GM21423 (cell line): Measurements from ENCODE around the gene DHRS7.
A peak's percentile ranks its signal among the peaks of the same experiment; 100 is the strongest.

ENCODE experiments used
- ATAC-seq: cut with Tn5 transposase; IDR thresholded peaks from one replicate; pipeline ENCODE4 v1.9.1; 2021; ENCODE audit warnings: mild to moderate bottlenecking, moderate library complexity; ENCODE audit not compliant: unreplicated experiment

Gene DHRS7

DNA sequence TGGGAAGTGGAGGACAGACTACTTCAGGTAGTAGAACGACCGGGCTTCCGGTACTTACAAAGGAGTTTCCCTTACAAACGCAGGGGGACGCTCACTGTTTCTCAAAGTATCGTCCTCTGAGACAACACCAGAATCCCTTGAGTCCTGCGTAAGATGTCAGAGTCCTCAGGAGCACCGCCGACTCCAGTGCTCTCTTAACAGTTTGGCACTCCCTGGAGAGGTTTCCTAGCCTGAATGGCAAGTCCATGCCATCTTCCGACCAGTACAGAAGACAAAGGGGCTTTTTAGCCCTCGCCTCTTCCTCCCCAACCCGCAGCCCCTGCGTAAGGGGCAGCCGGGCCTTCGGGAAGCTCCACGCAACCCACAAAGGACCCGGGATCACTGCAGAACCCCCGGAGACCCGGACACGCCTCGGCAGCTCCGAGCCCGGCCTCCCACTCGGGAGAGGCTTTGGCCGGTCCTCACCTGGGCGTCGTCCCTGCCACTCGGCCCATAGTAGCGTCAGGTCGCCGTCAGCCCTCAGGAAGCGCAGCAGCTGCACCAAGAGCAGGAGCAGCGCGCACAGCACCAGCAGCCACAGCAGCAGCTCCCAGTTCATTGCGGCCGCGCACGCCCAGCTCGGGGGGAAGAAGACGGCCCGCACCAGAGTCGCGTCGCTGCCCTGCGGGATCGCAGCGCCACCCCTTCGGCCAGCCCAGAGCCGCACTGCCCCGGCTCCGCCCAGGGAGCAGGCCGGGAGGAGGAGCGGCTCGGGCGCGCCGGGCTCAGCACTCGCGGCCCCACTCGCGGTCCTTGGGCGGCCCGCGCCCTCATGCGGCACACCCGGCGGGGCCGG lies at the start of gene DHRS7:
DHRS7 (minus strand) TSS at position 687 of the 835 bp plus-strand sequence; CDS start at position 598, 89 bp downstream.
- peak; percentile 86 for ATAC-seq

- no peak for ATAC-seq
These were observed 49.4 kb upstream of the DHRS7 start for GRCh38 chr14:60214415-60215126.

DNA sequence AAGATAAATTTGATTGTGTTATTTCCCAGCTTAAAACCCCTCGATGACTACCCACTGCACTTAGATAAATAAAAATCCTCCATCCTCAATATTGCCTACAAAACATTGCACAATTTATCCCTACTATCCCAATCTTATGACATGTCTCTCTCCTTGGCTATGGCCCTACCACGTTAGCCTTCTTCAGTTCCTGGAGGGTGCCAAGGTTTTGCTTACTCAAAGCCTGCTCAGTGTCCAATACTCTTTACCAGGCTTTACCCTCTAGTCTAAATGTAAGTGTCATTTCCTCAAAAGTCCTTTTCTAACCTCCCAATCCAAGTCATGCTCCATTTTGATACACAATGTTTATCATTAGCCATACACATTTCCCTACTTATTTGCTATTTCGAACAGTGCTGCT lies 48.8 kb upstream of the DHRS7 start:
- ATAC-seq = no peak

GRCh38 chr14:60212503-60213371 lies 47.5 kb upstream of the DHRS7 start:
- ATAC-seq = peak; percentile 90

DNA sequence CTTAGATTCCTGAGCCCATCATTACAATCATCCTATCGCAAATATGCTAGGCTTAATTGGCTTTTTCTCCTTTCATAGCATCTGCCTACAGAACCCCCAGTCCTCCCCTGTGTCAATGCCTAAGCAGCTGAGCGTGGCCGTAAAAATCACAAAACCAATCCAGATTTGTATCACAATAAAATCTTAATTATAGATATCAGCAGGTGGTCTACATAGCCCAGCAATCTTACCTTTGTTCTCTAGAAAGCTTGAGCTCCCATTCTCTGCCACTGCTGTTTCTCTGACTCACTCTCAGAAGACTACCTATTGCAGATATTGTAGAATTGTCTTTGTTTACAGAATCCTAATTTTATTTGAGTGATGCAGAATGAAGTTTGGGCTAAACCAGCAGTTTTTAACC lies 46.0 kb upstream of the DHRS7 start:
- ATAC-seq = no peak

DNA sequence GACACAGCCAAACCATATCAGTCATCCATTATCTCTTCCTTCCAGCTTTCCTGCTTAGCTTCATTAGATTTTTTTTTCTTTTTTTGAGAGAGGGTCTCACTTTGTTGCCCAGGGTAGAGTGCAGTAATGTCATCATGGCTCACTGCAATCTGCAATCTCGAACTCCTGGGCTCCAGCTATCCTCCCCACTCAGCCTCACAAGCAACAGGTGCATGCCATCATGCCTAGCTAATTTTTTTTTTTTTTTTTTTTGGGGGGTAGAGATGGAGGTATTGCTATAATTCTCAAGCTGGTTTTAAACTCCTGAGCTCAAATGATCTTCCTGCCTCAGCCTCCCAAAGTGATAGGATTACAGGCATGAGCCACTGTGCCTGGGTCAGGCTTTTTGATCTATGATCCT lies 45.5 kb upstream of the DHRS7 start:
- no peak for ATAC-seq

DNA sequence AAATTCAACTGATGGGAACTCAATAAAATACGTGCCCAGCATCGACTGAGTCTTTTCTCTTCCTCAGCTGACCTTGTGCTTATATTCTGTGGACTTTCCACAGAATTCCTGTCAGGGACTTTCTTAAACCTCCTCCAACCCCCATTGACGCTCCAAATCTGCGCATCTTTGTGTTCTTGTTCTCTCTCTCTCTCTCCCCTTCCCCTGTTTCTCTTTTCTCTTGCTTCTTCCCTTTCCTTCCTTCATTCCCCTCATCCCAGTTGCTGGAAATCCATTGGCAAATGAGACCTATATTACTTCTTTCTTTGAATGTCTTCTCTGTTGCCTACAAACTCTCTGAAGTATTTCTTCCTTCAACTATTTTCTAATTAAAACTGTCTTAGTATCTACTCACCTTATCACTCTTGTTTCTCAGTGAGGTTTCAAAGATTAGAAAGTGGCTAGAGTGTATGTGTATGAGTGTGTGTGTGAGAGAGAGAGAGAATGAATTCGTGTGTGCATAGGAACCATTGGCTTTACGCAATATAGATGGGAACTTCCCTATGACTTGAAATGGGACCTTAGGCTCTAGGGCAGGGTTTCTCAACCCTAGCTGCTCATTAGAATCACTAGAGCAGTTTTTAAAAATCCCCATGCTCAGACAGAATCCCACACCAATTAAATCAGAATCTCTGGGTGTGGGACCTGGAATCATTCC lies 41.8 kb upstream of the DHRS7 start:
- peak; percentile 21 for ATAC-seq

GRCh38 chr14:60206249-60206670 lies 41.1 kb upstream of the DHRS7 start:
- ATAC-seq = no peak

- peak; percentile 53 for ATAC-seq
These were observed 39.9 kb upstream of the DHRS7 start for GRCh38 chr14:60204843-60205774.

- peak; percentile 79 for ATAC-seq
These were observed 39.1 kb upstream of the DHRS7 start for GRCh38 chr14:60204104-60204842.

DNA sequence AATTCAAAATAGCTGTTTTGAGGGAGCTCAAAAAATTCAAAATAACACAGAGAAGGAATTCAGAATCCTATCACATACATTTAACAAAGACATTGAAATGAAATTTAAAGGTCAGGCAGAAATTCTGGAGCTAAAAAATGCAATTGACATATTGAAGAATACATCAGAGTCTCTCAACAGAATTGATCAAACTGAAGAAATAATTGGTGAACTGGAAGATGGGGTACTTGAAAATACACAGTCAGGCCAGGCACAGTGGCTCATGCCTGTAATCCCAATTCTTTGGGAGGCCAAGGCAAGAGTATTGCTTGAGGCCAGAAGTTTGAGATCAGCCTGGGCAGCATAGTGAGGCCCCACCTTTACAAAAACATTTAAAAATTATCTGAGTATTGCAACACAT lies 34.1 kb upstream of the DHRS7 start:
- no peak for ATAC-seq

DNA sequence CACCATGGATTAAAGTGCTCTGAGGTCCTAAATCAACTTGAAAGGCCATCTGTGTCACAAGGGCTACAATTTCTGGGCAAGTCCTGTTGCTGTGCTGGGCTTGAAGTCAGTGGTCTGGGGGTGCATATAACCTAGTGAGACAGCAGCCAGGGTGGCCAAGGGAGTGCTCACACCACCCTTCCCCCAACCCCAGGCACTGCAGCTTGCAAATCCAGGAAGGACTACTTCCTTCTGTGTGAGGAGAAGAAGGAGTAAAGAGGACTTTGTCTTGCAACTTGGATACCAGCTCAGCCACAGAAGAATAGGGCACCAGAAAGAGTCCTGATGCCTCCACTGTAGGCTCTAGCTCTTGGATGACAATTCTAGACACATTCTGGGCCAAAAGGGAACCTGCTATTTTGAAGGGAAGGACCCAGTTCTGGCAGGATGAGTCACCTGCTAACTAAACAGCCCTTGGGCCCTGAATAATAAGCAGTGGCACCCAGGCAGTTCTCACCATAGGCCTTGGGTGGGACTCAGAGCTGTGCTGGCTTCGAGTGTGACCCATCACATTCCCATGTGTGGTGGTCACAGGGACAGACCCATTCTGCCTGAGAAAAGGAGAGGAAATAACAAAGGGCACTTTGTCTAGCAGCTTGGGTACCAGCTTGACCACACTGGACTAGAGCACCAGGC lies 32.6 kb upstream of the DHRS7 start:
- ATAC-seq = no peak

DNA sequence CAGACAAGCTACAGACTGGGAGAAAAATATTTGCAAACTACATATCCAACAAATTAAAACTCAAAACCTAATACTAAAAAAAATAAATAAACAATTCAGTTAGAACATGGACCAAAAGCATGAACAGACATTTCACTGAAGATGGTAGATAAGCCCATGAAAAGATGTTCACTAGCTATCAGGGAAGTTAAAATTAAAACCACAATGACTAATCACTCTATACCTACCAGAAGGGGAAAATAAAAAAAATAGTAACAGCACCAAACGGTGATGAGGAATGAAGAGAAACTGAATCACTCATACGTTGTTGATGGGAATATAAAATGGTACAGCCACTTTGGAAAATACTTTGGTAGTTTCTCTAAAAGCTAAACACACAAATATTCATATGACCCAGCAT lies 31.1 kb upstream of the DHRS7 start:
- no peak for ATAC-seq

DNA sequence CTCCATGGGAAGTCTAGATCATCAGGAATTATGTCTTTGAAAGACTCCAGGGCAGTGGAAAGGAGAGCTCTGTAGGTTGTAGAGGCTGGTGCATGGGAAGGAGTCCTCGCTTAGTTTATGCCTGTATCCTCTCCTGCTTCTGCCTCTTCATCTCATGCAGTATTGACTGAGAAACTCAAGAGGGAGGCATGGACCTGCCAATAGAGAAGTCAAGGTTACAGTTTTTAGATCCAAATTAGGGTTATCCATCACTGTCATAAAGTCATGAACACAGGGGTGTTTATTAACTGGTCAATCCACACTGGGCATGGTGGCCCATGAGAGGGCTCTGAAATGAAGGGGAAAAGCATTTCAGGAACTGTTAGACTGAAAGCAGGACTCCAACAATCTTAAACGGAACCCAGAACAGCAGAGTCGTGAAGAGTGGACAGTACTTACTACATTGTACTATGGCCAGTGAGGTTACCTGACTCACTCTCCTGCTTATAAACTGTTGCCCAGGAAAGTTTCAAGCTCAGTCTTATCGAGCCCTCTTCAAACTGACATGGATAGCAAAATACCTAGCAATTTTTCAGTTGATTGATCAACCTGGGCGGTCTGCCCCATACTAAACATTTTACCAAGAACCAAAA lies 30.1 kb upstream of the DHRS7 start:
- peak; percentile 71 for ATAC-seq

- no peak for ATAC-seq
These were observed 25.0 kb upstream of the DHRS7 start for GRCh38 chr14:60189923-60190840.

DNA sequence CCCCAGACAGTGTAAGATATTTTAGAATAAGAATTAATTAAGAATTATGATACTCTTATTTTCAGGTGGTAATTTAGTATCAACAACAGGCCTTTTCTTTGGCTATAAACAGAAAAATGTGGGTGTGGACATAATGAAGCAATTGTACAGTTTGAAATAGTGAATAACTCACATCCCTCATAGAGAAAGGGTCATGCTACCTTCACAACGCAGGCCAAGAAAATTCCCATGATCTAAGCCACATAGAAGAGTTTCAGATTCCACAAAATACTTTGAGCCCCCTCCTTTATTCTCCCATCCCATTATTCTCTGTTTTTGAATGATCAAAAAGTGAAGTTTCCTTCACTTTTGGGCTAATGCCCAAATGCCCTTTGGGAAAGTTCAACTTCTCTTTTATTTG lies 23.5 kb upstream of the DHRS7 start:
- ATAC-seq = no peak

GRCh38 chr14:60188115-60188514 lies 22.9 kb upstream of the DHRS7 start:
- ATAC-seq = no peak
